Activated CD8-positive, alpha-beta memory T cell treated with anti-CD3 and anti-CD28 coated beads for 36 hours (primary cell): ENCODE measurements around the gene AMH. TPM values are rescaled to one million over a fixed set of nuclear protein-coding genes. Genes with fewer than 3 reads are reported as not detected.
"Not testable (repeated sequence)": the region's sequence is repeated elsewhere in the genome, so short reads cannot be mapped to it uniquely, and the experiment has no call there.

Source experiments
- CTCF ChIA-PET: fragments of 350-600 bp; sonication (Branson Sonifier 250); formaldehyde crosslinking; loops from one replicate; lab custom pipeline; 2021; ENCODE audit warnings: antibody characterized with exemption; lab: Charles Lee
- POLR2A ChIA-PET: fragments of 350-600 bp; sonication (Branson Sonifier 250); formaldehyde crosslinking; loops from one replicate; lab custom pipeline; 2021; ENCODE audit warnings: antibody characterized with exemption; lab: Charles Lee
- total RNA-seq, 2 experiments: library from RNA; stranded (reverse); gene quantifications; one replicate each; pipeline ENCODE4 v1.2.3, GENCODE V29; 2021

AMH gene
- 1 to 10 TPM; 5.9 to 6.3 TPM for total RNA-seq

DNA sequence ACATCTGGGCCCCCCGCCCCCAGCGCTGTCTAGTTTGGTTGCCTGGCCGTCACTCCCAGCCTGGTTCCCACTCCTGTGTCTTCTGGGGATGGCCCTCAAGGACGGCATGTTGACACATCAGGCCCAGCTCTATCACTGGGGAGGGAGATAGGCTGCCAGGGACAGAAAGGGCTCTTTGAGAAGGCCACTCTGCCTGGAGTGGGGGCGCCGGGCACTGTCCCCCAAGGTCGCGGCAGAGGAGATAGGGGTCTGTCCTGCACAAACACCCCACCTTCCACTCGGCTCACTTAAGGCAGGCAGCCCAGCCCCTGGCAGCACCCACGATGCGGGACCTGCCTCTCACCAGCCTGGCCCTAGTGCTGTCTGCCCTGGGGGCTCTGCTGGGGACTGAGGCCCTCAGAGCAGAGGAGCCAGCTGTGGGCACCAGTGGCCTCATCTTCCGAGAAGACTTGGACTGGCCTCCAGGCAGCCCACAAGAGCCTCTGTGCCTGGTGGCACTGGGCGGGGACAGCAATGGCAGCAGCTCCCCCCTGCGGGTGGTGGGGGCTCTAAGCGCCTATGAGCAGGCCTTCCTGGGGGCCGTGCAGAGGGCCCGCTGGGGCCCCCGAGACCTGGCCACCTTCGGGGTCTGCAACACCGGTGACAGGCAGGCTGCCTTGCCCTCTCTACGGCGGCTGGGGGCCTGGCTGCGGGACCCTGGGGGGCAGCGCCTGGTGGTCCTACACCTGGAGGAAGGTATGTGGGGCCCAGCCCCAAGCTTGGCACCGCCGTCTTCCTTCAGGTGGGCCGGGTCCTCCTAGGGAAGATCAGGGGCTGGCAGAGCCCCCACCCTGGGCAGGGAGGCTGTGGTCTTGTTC, at the start of gene AMH:
TSS of gene AMH (plus strand) at position 314 of the 857 bp plus-strand sequence. CDS start at position 324, 10 bp downstream.
- POLR2A ChIA-PET = interaction anchor here (0.7 to 1.5 kb wide), 5 partner anchors 9 to 23 kb away, joined by 3 to 8 read pairs (median 3); partner anchors contain the start of gene PLEKHJ1
- CTCF ChIA-PET = interaction anchor here (6.1 kb wide), 1 partner anchor 10 kb away, joined by 40 read pairs; no protein-coding TSS in a partner anchor

DNA sequence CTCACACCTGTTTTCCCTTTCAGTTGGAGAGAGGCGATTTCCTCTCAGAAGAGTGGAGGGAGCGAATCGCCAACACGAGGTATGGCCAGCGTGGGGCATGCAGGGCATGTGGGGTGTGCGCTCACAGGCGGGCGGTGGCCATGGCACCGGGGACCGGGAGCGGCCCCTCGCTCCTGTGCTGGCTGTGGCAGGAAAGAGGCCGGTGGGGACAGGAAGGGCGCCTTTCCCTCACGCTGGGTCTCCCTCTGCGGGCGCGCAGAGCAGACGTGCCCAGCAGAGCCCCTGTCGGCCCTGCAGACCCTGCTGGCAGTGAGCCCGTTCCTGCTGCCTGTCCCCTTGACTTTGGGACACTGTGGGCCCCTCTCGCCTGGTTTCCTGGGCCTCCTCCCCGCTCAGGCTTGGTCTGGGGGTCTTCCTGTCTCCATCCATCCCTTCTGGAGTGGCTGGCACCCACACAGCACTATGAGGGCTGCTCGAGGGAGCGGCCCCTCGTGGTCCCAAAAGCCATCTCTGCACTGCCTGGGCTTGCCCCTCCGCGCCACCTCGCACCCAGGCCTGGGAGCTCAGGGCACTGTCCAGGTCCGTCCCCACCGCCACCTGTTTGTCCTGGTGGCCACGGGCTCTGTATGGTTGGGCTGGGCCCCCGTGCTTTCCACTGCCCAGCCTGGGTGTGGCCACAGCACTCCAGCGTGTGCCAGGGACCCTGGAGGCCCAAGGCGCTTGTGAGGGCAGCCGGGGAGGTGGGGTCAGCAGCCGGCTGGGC, 49.1 kb upstream of the AMH start:
- ChIA-PET CTCF (interaction anchor here (0.6 to 1.3 kb wide), 3 partner anchors 31 to 1629 kb away, joined by 3 read pairs; no protein-coding TSS in a partner anchor), POLR2A (no interaction called here)

DNA sequence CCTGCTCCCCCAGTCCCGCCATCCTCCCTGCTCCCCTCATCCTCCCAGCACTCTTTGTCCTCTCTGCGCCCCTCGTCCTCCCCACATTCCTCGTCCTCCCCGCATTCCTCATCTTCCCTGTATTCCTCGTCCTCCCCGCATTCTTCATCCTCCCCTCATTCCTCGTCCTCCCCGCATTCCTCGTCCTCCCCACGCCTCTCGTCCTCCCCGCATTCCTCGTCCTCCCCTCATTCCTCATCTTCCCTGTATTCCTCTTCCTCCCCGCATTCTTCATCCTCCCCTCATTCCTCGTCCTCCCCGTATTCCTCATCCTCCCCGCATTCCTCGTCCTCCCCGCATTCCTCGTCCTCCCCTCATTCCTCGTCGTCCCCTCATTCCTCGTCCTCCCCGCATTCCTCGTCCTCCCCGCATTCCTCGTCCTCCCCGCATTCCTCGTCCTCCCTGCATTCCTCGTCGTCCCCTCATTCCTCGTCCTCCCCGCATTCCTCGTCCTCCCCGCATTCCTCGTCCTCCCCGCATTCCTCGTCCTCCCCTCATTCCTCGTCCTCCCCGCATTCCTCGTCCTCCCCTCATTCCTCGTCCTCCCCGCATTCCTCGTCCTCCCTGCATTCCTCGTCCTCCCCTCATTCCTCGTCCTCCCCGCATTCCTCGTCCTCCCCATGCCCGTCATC, 48.4 kb upstream of the AMH start:
- CTCF ChIA-PET, POLR2A ChIA-PET: not testable (repeated sequence)

DNA sequence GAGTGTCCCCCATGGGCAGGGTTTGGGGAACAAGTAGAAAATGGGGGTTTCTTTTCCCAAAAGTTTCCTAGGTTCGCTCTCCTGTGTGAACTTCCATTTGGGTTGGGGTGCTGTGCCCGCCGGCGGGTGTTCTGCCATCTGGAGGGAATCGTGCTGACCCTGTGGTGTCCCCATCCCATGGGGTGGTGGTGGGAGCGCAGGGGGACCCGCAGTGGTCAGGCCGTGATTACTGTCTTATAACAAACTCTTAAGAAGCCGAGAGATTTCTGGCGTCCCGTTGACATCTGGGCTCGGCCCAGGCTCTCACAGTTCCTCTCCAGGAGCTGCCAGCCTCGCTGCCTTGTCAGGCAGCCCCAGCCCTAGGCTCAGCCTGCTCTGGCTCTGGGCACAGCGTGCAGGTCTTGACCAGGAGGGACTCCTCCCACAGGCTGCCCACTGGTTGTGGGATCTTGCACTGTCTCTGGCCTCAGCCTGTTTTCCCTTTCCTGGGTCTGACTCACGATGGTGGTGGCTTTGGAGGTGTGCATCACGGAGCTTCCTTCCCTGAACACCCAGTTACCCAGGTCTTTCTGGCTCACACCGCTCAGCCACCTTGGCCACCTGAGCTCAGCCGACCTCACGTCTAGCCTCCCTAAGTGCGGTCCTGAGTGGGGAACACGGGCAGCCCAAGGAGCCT, 47.5 kb upstream of the AMH start:
- POLR2A ChIA-PET = no interaction called here
- CTCF ChIA-PET = interaction anchor here (0.6 kb wide), 1 partner anchor 221 kb away, joined by 5 read pairs; no protein-coding TSS in a partner anchor

DNA sequence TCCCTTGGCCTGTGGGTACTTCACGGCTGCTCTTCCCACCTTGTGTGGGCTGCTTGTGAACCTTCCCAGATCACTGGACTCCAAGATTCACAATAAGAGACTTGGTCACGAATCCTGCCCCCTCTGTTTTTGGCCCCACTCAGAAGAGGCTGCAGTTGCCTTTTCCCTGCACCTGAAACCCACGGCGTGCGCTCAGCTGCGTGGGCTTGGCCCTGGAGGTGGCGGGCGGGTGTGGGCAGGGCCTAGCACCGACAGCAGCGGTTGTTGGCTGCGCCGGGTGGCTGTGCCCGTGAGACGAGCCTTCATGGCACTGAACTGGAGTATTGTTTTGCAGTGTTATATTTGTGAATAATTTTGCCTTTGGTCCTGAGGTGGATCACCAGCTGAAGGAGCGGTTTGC, 46.8 kb upstream of the AMH start:
- POLR2A ChIA-PET = no interaction called here
- CTCF ChIA-PET = no interaction called here

DNA sequence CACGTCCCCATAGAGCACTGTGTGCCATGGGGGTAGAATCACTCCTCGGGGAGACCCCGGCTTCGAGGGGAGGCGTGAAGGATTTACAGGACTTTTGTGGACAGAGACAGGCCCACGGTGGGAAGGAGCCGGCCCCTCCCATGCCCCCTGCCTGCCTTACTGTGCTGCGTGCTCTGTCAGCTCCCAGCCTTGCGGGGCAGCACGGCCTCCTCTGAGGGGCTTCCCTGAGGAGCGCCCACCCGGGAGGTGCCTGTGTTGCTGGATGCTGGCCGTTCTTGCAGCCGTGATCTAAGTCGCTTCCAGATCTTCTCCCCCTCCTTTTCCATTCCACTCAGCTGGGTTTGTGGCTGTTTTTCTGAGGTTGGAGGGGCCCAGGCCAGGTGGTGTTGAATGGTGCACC, 42.1 kb upstream of the AMH start:
- ChIA-PET POLR2A (no interaction called here), CTCF (interaction anchor here (1.2 kb wide), 1 partner anchor 33 kb away, joined by 3 read pairs; no protein-coding TSS in a partner anchor)

DNA sequence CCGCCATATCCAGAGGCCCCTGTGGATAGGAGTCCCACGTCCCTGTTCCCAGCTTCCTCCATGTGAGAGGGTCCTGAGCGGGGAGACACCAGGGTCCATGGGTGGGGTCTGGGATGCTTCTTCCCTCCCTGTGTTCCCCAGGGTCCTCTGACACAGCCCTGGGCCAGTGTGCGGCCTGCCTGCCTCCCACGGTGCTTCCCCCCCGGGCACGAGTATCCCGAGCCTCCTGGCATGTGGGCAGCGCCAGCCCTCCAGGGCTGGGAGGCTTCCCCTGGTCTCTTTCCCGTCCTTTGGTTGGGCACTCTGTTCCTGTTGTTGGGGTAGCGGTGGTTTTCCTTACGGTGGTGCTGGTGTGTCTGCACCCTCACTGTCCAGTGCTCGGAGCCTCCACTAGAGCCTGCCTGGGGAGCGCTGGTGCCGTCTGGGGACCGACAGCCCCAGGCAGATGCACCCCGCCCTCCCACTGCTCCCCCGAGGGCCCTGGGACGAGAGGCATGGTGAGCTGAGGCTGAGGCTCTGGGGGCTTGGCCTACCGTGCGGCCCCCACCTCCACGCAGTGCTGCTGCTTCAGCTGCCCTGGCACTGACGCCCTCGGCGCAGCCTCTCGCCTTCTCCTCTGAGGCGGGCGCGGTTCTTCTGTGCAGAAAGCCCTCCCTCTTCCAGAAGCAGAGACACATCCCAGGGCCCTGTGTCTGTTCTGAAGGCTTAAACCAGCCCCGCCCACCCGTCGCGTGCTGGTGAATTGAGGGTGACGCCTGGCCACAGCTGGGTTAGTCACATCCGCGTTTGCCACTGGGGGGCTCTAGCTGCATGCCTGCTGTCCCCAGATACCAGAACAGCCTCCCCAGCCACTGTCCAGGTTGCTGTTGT, 40.9 kb upstream of the AMH start:
- ChIA-PET CTCF (interaction anchor here (1.2 kb wide), 1 partner anchor 34 kb away, joined by 3 read pairs; no protein-coding TSS in a partner anchor), POLR2A (no interaction called here)

DNA sequence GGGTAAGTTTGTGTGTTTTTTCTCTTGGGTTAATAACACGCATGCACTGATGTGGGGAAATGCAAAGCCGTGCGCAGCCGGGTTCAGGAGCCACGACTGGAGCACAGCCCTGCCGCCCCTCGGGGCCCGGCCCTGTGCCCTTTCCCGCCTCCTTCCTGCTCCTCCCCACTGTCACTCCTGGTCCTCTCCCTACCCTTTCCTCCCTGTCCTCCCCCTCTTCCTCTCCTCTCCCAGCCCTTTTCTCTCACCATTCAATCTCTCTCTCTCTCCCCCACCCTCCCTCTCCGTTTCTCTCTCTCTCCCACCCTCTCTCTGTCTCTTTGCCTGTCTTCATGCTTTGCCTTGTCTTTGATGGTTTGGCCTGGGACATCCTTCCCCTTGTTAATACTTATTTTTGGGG, 40.1 kb upstream of the AMH start:
- CTCF ChIA-PET = no interaction called here
- POLR2A ChIA-PET = no interaction called here

DNA sequence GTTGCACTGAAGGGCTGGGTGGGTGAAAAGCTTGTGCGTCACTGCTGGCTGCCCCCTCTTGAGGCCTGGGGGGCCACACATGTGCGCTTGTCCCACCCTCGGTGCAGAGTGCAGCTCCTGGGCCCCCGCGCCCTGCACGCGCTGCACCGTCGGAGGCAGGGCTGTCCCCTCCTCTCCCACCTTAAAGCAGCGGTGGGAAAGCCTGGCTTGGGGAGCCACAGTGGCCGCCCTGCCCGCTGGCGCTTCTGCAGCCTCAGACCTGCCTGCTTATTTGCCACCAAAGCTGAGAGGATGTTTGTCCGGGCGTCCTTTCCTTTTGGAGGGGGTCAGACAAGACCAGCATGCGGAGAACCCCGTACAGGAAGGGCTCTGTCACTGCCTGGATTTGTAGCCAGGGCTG, 39.7 kb upstream of the AMH start:
- CTCF ChIA-PET = no interaction called here
- POLR2A ChIA-PET = no interaction called here

DNA sequence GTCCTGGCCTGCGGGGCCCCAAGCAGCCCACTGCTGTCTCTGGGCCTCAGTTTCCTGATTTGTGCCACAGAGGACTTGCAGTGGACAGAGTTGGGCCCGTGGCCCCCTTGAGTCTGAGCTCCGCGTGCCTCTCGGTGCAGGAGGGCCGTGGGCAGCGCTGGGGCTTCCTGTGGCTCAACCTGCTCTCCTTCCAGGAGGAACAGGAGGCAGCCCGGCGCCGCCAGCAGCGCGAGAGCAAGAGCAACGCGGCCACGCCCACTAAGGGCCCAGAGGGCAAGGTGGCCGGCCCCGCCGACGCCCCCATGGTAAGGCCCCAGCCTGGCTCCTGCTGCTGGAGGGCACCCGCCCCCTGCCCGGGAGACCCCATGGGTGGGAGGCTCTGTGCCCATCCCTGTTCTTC, 38.9 kb upstream of the AMH start:
- CTCF ChIA-PET = no interaction called here
- POLR2A ChIA-PET = no interaction called here

DNA sequence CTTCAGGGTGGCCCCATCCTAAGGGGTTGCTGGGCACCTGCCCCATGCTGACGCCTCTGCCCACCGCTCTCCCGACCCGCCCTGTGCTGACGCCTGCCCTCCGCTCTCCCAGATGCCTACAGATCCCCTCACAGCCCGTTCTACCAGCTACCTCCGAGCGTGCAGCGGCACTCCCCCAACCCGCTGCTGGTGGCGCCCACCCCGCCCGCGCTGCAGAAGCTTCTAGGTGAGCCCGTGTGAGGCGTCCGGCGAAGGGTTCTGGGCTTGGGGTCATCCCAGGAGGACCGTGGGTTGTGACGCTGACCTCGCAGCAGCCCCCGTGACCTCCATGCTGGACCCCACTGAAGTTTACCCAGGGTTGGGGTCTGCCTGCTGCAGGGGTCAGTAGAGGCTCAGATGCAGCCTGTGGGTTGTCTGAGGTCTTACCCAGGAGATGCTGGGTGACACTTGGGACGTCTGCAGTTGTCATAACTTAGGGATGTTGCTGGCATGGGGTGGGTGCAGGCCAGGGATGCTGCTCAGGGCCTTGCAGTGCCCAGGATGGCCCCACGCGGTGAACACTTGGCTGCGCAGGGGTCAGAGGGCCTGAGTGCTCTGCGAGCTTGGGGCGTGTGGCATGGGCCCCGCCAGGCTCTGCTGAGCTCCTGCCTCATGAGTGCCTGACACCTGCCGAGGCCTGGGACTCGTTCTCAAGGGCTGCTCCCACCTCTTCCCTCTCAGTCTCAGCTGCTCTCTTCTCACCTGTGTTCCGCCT, 38.0 kb upstream of the AMH start:
- CTCF ChIA-PET = no interaction called here

DNA sequence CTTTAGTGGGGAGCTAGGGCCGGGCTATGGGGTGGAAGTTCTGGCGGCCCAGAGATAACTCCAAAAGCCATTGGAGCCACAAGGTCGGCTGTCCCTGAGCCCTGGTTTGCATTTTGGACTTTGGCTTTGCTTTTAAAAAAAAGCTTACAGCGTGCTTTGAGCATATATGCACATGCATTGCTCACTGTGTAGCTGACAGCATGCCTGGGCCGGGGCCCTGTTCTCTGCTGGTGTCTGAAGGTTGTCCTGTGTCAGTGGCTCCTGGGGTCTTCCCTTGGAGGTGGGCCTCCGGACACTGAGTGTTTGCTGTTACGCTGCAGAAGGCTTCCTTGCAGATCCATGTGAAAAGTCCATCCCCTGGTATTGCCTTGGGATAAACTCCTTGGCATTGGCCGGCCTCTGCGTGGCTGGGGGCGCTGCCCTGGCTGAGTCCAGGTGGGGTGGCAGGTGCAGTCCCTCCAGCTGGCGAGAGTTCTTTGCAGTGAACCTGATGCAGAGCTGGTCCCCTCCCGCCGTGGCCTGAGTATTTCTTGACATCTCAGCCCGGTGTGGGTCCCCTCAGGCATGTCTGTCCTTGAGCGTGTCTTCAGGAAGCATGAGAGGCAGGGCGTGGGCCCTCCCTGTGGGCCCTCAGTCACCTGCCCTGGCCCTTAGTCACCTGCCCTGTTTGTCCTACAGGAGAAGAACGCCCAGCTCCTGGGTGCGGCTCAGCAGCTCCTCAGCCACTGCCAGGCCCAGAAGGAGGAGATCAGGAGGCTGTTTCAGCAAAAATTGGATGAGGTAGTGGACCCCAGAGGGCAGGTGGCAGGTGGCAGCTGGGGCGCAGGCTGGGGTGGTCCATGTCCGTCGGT, 36.0 kb upstream of the AMH start:
- ChIA-PET CTCF (no interaction called here), POLR2A (interaction anchor here (0.5 kb wide), 1 partner anchor 19 kb away, joined by 3 read pairs; no protein-coding TSS in a partner anchor)

More for the DNA sequence above, 38.0 kb upstream of the AMH start:
- POLR2A ChIA-PET = no interaction called here

DNA sequence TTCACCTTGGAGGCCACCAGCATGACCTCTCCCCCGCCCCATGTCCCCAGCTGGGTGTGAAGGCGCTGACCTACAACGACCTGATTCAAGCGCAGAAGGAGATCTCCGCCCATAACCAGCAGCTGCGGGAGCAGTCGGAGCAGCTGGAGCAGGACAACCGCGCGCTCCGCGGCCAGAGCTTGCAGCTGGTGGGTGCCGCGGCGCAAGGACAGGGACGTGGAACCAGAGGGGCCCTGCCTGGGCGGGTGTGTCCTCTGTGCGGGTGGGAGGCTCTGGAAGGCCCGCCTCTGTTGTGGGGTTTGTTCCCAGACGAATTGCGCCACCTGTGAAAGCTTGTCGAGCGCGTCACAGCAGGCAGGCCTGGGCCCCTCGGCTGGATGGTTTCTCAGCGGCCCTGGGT, 35.3 kb upstream of the AMH start:
- ChIA-PET CTCF (no interaction called here), POLR2A (interaction anchor here (0.5 kb wide), 1 partner anchor 18 kb away, joined by 3 read pairs; no protein-coding TSS in a partner anchor)

DNA sequence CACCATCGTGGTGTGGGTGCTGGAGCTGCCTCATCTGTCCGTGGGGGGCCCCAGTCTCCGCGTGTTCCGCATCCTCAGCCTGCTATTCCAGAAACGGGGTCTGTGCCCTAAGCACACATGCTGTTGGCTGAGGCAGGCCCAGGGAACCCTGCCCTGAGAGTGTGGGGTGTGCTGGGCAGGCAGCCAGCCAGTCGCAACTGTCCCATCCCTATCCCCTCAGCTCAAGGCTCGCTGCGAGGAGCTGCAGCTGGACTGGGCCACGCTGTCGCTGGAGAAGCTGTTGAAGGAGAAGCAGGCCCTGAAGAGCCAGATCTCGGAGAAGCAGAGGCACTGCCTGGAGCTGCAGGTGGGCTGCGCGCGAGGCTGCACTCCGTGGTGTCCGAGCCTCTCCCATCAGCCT, 34.9 kb upstream of the AMH start:
- ChIA-PET CTCF (no interaction called here), POLR2A (no interaction called here)

DNA sequence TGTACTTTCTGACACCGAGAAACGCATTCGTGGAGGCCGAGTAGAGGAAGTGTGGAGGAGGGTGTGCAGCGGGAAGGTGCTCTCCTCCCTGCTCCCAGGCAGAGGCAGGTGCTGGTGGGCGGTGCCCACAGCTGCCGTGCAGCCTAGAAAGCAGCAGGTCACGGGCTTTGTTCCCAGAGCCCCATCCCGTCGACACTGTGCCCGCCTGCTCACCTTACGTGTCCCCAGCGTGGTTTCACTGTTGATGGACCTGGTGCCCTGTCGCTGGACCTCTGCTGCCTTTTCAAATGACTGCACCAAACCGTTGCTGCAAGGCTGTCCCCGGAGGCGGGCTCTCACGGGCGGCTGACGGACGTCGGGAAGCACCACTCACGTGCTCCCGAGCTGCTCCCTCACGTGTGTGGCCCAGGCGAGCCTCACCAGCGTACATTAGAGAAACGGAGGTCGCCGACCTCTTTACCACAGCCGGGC, 33.8 kb upstream of the AMH start:
- ChIA-PET CTCF (interaction anchor here (0.6 kb wide), 2 partner anchors 43 to 48 kb away, joined by 3 read pairs; no protein-coding TSS in a partner anchor), POLR2A (no interaction called here)
